ENCODE results near the gene SLC35G3.

DNA sequence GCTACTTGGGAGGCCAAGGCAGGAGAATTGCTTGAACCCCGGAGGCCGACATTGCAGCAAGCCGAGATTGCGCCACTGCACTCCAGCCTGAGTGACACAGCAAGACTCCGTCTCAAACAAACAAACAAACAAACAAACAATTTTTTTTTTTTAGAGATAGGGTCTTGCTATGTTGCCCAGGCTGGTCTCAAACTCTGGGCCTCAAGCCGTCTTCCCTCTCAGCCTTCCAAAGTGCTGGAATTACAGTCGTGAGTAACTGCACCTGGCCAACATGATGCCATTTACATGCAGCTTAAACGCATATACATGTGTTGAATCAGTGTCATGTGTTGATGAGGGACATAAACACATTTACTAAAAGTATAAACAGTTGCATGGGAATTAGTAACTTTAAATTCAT lies 46.7 kb upstream of the SLC35G3 start:
- TF ChIP-seq EZH2 (IDR thresholded peaks at IDR 0.05; ENCODE audit: low read length, unreplicated experiment) = no peak
- TF ChIP-seq, protein P1, sequence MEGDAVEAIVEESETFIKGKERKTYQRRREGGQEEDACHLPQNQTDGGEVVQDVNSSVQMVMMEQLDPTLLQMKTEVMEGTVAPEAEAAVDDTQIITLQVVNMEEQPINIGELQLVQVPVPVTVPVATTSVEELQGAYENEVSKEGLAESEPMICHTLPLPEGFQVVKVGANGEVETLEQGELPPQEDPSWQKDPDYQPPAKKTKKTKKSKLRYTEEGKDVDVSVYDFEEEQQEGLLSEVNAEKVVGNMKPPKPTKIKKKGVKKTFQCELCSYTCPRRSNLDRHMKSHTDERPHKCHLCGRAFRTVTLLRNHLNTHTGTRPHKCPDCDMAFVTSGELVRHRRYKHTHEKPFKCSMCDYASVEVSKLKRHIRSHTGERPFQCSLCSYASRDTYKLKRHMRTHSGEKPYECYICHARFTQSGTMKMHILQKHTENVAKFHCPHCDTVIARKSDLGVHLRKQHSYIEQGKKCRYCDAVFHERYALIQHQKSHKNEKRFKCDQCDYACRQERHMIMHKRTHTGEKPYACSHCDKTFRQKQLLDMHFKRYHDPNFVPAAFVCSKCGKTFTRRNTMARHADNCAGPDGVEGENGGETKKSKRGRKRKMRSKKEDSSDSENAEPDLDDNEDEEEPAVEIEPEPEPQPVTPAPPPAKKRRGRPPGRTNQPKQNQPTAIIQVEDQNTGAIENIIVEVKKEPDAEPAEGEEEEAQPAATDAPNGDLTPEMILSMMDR (conservative IDR thresholded peaks at IDR 0.05; ENCODE audit: low read depth, low read length) = no peak
- no peak for TF ChIP-seq EZH2phosphoT487 (IDR thresholded peaks at IDR 0.05; ENCODE audit: borderline replicate concordance, low read length)
